Heart left ventricle (tissue), 16 donors: ENCODE measurements around the gene PAGE2. TPM values are rescaled to one million over a fixed set of nuclear protein-coding genes. Genes with fewer than 3 reads are reported as not detected.
"Not testable (repeated sequence)": the region's sequence is repeated elsewhere in the genome, so short reads cannot be mapped to it uniquely, and the experiment has no call there.

Experiments
- ATAC-seq, 4 donors: fragments of 200-7000 bp; cut with Tn5 transposase; one replicate each; pipeline ENCODE4 v1.9.1; 2020 to 2022; ENCODE audit warnings: moderate library complexity in 4 of 4, mild to moderate bottlenecking in 3 of 4, moderate number of reproducible peaks in 1 of 4
- DNase-seq, 5 donors: peaks; one replicate each; pipeline ENCODE4 v3.0.0-alpha.2; 2020
- H3K27ac ChIP-seq, 12 donors: fragments of 200-600 bp; sonication (generic) in 4 of 12; one replicate each; pipeline versions ENCODE4 v1.5.0 to v1.8.0; 2016 to 2022; ENCODE audit warnings: mild to moderate bottlenecking in 2 of 12
- H3K27me3 ChIP-seq, 9 donors: fragments of 200-600 bp; sonication (generic) in 2 of 9; one replicate each; pipeline versions ENCODE4 v1.5.1 to v1.8.0; 2016 to 2022; ENCODE audit warnings: mild to moderate bottlenecking in 3 of 9
- H3K36me3 ChIP-seq, 9 donors: fragments of 200-600 bp; sonication (generic) in 2 of 9; one replicate each; pipeline versions ENCODE4 v1.5.0 to v1.8.0; 2018 to 2022; ENCODE audit warnings: mild to moderate bottlenecking in 2 of 9
- H3K4me1 ChIP-seq, 12 donors: fragments of 200-600 bp; sonication (generic) in 4 of 12; one replicate each; pipeline versions ENCODE4 v1.5.0 to v1.8.0; 2016 to 2022; ENCODE audit warnings: mild to moderate bottlenecking in 3 of 12
- H3K4me3 ChIP-seq, 12 donors: fragments of 200-600 bp; sonication (generic) in 4 of 12; one replicate each; pipeline versions ENCODE4 v1.5.0 to v1.8.0; 2017 to 2022; ENCODE audit warnings: mild to moderate bottlenecking in 9 of 12, moderate library complexity in 4 of 12
- H3K9me3 ChIP-seq, 12 donors: fragments of 200-600 bp; sonication (generic) in 4 of 12; one replicate each; pipeline versions ENCODE4 v1.5.0 to v1.8.0; 2016 to 2022; ENCODE audit warnings: mild to moderate bottlenecking in 1 of 12
- CTCF ChIP-seq, 12 donors: fragments of 200-600 bp; sonication (generic) in 4 of 12; IDR thresholded peaks; one replicate each; pipeline versions ENCODE4 v1.5.0 to v1.8.0; 2018 to 2022; ENCODE audit warnings: antibody characterized with exemption in 12 of 12, mild to moderate bottlenecking in 5 of 12
- POLR2A ChIP-seq, 2 donors: fragments of 450-650 bp; IDR thresholded peaks; one replicate each; pipeline ENCODE4 v1.6.1; 2017; ENCODE audit warnings: antibody characterized with exemption in 2 of 2, mild to moderate bottlenecking in 2 of 2, moderate library complexity in 2 of 2
- WGBS, 4 donors: extraction: QIAGEN DNeasy Blood & Tissue Kit in 2 of 4; methylation state at CpG; one replicate each; pipeline versions ENCODE4 v1.1.5 to v1.1.7; 2013 to 2018; 5-methylcytosine and 5-hydroxymethylcytosine counted together
- intact Hi-C, 10 donors: fragments of 100-400 bp; cut with DNase I; formaldehyde crosslinking; loops; one replicate each; pipeline versions ENCODE4 v1.11.1 to v1.14.2; 2022
- polyA plus RNA-seq, 2 donors: library from polyadenylated mRNA; stranded (reverse); fragments of 200-250 nt; gene quantifications; one replicate each; pipeline ENCODE4 v1.2.3, GENCODE V29; 2013
- total RNA-seq, 9 donors: library from RNA; depleted of rRNA in 2 of 9; stranded (reverse); fragments of >200 nt in 2 of 9; fragmentation: NEBNext Ultra II Directional in 3 of 9; extraction: Animal tissue kit (Norgen Biotek cat#: 25700) in 3 of 9; gene quantifications; one replicate each; pipeline versions ENCODE4 v1.1.0 to v1.2.4, GENCODE V29; 2016 to 2023
- donor health status: ischemic (EF 13 %, LVEDD 7.1; RV severe dilation, severe dysfunction).
- donor health status: healthy with polysubstance abuse.
- donor health status: DM: no; HTN: yes; CAD: no.
- donor health status: DM: no; HTN: no; CAD: no.
- donor health status: ischemic (EF 25% LVEDD 6.9; RV normal size, moderate dysfunction).
- donor health status: ischemic (EF 25% LVEDD 5.7; RV mildly dilated, moderate dysfunction).
- donor health status: healthy.
- donor health status: DM: yes; HTN: yes; CAD: no.
- donor health status: ischemic (EF 35%, LVEDD 5.7; RV mildly dilated, moderate dysfunction).
- donor health status: nonischemic (EF 11% LVEDD 7.7; RV severe dilation, severe dysfunction).
- donor health status: DM: yes; HTN: yes; CAD: no.
- donor health status: PGD.
- donor health status: ischemic (EF 29% LVEDD 5.4; RV normal size, mild dysfunction).
- donor health status: nonischemic (EF 23%, LVEDD 6.1; RV moderate dilation, normal function).

PAGE2 gene
- total and polyA plus RNA-seq, 11 donors, result not detected

GRCh38 chrX:55056820-55057674, 31.8 kb upstream of the PAGE2 start:
- 21 to 35% (median 28%) methylated on average over 7 of the region's 7 CpGs for WGBS, 4 donors
- Histone ChIP-seq H3K27me3 (peaks cover 0 to 10% (median 0%) of the 10 kb centered on the region in 9 donors), H3K9me3 (peaks cover 0 to 12% (median 0%) of the 10 kb centered on the region in 12 donors), H3K36me3 (no peaks in the 10 kb centered on the region), H3K4me3 (peak overlapping the region in 4 of 12 donors; percentile 18 to 42 (median 41)), H3K27ac (no peak overlapping the region), H3K4me1 (peaks cover 0 to 8% (median 0%) of the 10 kb centered on the region in 12 donors)
- ATAC-seq (peak in 1 of 4 donors; percentile 59), DNase-seq (no peak)
- no peak for TF ChIP-seq POLR2A (IDR thresholded peaks at IDR 0.05)
- no peak for TF ChIP-seq CTCF (IDR thresholded peaks at IDR 0.05)
- intact Hi-C loops, result loop anchor here in 8 of 10 donors (2.0 to 10.0 kb wide), 8 partner anchors 162 to 1742 kb away; no protein-coding TSS in a partner anchor

- WGBS, 4 donors, result 19 to 23% (median 21%) methylated on average over 5 of the region's 5 CpGs
- peak in 3 of 4 donors; percentile 53 to 77 (median 66) for ATAC-seq
- DNase-seq, result peak in 1 of 5 donors; percentile 18
- Histone ChIP-seq H3K4me3 (peak overlapping the region in 4 of 12 donors; percentile 18 to 42 (median 41)), H3K4me1 (peaks cover 0 to 8% (median 0%) of the 10 kb centered on the region in 12 donors), H3K36me3 (no peaks in the 10 kb centered on the region), H3K9me3 (peaks cover 0 to 6% (median 0%) of the 10 kb centered on the region in 12 donors), H3K27me3 (peaks cover 0 to 10% (median 0%) of the 10 kb centered on the region in 9 donors), H3K27ac (no peak overlapping the region)
- intact Hi-C loops, result loop anchor here in 8 of 10 donors (1.0 to 10.0 kb wide), 9 partner anchors 163 to 1743 kb away; no protein-coding TSS in a partner anchor
- TF ChIP-seq CTCF (IDR thresholded peaks at IDR 0.05) (peak; percentile 59 to 83 (median 72)), POLR2A (IDR thresholded peaks at IDR 0.05) (no peak)
Measured at GRCh38 chrX:55057675-55058249, 31.1 kb upstream of the PAGE2 start.

GRCh38 chrX:55067180-55067579, 21.6 kb upstream of the PAGE2 start:
- H3K36me3 ChIP-seq, DNase-seq, intact Hi-C loops, H3K4me1 ChIP-seq, ATAC-seq, H3K27ac ChIP-seq, H3K4me3 ChIP-seq, H3K27me3 ChIP-seq: not testable (repeated sequence)
- WGBS, 4 donors, result 80 to 94% (median 82%) methylated on average over 2 of the region's 2 CpGs
- H3K9me3 ChIP-seq, result peaks cover 0 to 17% (median 0%) of the 10 kb centered on the region in 12 donors

GRCh38 chrX:55072286-55072685, 16.5 kb upstream of the PAGE2 start:
- WGBS, 4 donors, result 73 to 92% (median 79%) methylated on average over 3 of the region's 3 CpGs
- Histone ChIP-seq H3K4me3 (no peak overlapping the region), H3K27me3 (peaks cover 0 to 7% (median 0%) of the 10 kb centered on the region in 9 donors), H3K36me3 (no peaks in the 10 kb centered on the region), H3K4me1 (no peaks in the 10 kb centered on the region), H3K9me3 (peaks cover 0 to 11% (median 0%) of the 10 kb centered on the region in 12 donors), H3K27ac (no peak overlapping the region)
- intact Hi-C loops, result loop anchor here in 1 of 10 donors (10.0 kb wide), 1 partner anchor 57 kb away; no protein-coding TSS in a partner anchor
- DNase-seq, result peak in 1 of 5 donors; percentile 11
- ATAC-seq, result no peak
- no peak for TF ChIP-seq POLR2A (IDR thresholded peaks at IDR 0.05)
- no peak for TF ChIP-seq CTCF (IDR thresholded peaks at IDR 0.05)
